GM18858 (cell line): Measurements from ENCODE around the gene COG2.
"Not testable (repeated sequence)": the region's sequence is repeated elsewhere in the genome, so short reads cannot be mapped to it uniquely, and the experiment has no call there.

Experiments used
- ATAC-seq: cut with Tn5 transposase; IDR thresholded peaks from one replicate; pipeline ENCODE4 v1.9.1; 2021; ENCODE audit not compliant: unreplicated experiment

The COG2 gene

DNA sequence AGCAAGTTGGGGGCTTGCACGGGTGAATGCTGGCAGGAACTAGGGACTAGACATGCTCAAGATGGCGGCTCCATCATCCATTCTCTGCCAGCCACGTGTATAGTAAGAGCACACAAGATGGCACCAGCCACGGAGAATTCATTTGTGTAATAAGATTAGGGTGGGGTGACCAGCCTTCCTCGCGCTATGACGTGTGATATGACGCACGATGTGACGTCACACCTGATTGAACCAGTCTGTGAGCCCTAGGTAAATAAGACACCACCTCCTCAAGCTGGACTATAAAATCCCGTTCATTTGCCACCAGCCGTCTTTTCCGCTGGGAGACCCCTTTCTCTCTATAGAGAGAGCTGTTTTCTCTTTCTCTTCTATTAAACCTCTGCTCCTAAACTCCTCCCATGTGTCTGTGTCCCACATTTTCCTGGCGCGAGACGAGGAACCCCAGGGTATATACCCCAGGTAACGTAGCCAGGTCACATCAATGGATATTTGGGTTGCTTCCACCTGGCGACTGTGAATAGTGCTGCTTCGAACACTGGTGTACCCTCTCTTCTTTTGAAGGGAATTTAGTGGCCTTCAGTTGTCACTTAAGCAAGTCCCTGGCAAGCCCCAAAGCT, 18.1 kb upstream of the COG2 start:
- ATAC-seq: no peak

GRCh38 chr1:230626232-230626631, 16.0 kb upstream of the COG2 start:
- ATAC-seq: no peak

DNA sequence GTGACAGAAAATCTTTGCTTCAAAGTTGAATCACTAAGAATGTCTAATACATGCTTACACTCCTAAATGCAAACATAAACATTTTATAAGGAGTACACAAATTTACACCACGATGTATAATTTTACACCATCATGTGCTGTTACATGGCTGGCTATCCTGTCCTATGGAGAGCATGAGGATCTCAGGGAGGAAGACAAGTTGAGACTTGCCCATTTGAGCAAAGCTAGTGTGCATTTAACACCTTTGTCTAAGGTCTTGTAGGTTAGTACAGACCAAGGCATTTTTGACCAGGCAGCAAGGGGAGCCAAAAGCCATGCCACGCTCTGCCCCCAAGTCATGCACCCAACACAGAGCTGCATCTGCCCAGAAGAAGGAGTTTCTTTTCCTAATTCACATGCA, 14.5 kb upstream of the COG2 start:
- no peak for ATAC-seq

DNA sequence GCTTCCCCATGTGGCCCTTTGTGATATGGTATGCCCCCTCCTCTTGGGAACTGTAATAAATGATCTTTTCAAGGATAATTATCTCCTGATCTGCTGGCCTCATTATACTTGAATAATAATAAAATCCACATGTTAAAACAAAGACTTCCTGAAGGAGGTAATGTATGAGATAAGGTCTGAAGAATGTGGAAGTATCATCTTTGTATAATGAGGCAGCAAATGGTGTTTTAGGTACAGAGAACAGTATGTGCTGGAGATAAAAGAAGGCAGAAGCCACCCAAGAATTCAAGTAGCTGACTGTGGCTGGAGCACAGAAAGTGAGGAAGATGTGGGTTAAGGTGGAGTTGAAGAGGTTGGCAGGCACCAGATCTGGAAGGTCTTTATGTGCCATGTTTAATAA, 12.8 kb upstream of the COG2 start:
- ATAC-seq: no peak

DNA sequence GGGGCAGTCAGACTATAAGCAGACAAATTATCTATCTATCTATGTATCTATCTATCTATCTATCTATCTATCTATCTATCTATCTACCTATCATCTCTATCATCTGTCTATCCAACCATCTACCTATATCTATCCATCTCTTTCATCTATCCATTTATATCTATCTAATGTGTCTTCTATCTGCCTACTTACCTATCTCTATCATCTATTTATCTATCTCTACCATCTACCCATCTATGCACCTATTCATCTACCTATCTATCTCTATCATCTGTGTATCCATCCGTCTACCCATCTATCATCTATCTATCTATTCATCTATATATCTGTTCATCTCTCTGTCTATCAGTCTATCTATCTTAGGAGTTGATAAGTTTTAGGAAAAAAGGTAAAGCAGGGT, 10.8 kb upstream of the COG2 start:
- ATAC-seq: no peak

DNA sequence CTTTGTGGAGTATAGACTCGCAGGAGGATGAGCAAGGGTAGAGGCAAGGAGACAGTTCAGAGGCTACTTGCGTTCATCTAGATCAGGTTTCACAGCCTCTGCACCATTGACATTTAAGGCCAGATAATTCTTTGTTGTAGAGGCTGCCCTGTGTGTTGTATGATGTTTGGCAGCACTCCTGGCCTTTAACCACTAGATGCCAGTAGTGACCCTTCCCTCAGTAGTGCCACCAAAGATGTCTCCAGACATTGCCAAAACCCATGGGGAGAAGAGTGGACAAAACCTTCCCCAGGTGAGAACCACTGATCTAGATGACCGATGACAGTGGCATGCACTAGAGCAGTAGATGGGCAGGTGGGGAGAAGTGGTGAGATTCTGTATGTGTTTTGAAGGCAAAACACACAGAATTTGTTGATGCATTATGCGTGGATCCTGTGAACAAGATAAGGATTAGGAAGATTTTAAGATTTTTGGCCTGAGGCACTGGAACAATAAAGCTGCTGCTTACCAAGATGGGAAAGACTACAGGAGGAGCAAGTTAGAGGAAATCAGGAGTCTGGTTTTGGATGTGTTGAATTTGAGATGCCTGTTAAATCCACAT, 9.9 kb upstream of the COG2 start:
- ATAC-seq: no peak

DNA sequence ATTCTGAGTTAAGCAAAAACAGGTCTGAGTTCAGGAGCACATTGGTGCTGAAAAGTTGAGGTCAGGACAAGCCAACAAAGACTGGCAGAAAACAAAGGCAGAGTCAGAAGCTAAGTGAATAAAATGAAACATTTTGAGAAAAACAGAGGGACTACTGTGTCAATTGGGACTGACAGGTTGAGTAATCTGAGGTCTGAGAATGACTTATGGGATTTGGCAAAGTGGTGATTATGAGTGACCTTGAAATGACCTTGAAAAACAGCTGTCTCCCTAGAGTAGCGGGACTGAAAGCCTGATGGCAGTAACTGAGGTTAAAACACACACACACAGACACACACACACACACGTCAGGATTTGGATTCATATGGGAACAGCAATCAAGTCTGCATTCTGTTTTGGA, 8.8 kb upstream of the COG2 start:
- ATAC-seq: no peak

DNA sequence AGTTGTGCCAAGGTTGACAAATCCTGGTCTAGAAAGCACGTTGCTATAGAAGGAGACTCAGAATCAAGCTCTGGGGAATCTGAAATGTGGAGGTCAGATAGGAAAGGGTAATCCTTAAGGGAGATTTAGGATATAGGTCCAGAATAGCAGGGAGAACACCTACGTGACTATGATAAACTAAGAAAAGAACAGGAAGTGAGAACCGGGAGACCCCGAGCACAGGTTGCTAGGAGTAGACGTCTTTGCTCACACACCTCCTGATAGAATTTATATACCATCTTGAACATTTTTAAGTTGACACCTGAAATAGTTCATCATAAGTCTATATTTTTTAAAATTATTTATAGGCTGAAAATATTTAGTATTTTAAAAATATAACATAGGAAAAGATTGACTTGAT, 7.9 kb upstream of the COG2 start:
- no peak for ATAC-seq

DNA sequence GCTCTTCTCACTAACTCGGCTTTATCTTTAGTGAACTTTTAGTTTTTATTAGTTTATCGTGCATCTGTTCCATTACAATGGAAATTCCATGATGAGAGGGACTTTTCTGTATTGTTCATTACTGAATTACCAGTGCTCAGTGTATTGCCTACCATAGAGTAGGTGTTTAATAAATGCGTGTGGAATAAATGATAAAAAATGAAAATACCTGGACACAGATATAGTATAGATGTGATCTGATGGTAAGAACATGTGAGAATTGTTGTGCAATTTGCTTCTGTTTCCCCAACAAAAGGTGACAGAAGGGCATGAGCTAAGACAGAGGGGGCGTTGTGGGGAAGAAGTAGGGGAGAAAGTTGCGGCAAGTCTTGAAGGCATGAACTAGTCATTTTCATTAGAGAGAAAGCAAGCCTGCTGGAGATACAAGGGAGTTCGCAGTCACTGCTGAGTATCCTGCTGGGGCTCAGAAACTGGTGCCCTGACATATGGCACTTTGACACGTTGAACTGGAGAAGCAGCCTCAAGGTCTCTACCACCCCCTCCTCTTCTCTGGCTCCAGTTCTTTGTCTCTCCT, 5.6 kb upstream of the COG2 start:
- ATAC-seq: no peak

- no peak for ATAC-seq
Observed at GRCh38 chr1:230639714-230640209, 2.5 kb upstream of the COG2 start.

DNA sequence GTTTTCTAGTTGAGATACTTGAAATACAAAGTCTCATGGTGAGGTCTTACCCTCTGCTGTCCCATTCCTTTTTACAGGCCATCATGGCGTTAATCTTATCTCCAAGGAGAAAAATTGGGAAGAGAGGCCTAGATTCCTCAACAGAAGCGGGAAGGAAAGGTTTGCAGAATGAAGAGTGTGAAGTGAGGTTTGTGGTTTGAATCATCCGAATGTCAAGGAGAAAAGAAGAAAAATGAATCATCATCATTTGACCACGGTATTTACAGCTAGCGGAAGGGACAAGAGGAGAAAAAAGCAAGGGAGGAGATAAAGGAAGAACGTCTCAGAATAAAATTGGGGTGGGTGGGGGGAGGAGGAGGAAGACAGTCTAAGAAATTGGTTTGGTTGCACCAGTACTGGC, 935 bp upstream of the COG2 start:
- ATAC-seq: no peak

- no peak for ATAC-seq
Observed at GRCh38 chr1:230641900-230642262, 400 bp upstream of the COG2 start.

GRCh38 chr1:230643908-230644307, 1.6 kb downstream of the COG2 start:
- no peak for ATAC-seq

- ATAC-seq: no peak
Observed at GRCh38 chr1:230646710-230647302, 4.5 kb downstream of the COG2 start.

GRCh38 chr1:230647321-230647720, 5.0 kb downstream of the COG2 start:
- ATAC-seq: no peak

- no peak for ATAC-seq
Observed at GRCh38 chr1:230648114-230648513, 5.8 kb downstream of the COG2 start.

GRCh38 chr1:230650300-230650699, 8.0 kb downstream of the COG2 start:
- ATAC-seq: no peak

DNA sequence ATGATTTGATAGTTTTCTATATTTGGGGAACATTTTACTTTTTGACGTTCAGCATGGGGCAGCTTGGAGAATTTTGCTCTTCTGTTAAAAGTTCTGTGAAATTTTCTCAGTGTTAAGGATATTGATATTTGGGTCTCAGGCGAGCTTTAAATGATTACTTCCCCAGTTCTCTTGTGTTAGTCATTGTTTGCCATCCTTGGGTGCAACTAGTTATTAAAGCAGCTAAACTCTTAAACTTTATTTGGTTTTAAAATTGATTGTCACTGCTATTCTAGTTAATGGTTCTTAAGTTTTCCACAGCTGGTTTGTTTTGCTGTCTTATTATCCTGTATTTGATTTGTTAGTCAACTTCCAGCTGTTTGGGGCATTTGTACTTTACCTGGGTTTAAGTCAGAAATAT, 9.0 kb downstream of the COG2 start:
- ATAC-seq: no peak

DNA sequence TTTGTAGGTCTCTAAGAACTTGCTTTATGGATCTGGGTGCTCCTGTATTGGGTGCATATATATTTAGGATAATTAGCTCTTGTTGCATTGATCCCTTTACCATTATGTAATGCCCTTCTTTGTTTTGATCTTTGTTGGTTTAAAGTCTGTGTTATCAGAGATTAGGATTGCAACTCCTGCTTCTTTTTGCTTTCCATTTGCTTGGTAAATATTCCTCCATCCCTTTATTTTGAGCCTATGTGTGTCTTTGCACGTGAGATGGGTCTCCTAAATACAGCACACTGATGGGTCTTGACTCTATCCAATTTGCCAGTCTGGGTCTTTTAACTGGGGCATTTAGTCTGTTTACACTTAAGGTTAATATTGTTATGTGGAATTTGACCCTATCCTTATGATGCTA, 14.4 kb downstream of the COG2 start:
- ATAC-seq: not testable (repeated sequence)

GRCh38 chr1:230658103-230658502, 15.8 kb downstream of the COG2 start:
- ATAC-seq: not testable (repeated sequence)

DNA sequence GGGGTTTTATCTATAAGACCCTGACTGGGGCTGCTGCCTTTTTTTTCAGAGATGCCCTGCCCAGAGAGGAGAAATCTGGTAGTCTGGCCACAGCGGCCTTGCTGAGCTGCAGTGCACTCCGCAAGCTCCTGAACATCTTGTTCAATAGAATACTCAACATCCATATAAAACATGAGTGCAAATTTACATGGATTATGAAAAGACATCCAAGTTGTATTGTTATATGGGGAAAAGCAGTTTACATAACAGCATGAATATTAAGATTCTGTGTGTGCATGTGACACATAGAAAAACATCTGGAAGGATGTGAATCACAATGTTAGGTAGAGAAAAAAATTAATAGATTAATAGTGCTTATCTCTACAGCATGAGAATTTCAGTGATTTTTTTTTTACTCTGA, 16.4 kb downstream of the COG2 start:
- ATAC-seq: no peak

GRCh38 chr1:230661976-230662375, 19.7 kb downstream of the COG2 start:
- ATAC-seq: no peak
